SK-N-MC (cell line): ENCODE measurements around the gene ROBO2.

ENCODE experiments used
- EZH2 ChIP-seq: fragments of 200-600 bp; sonication (generic); IDR thresholded peaks from one replicate; pipeline ENCODE4 v1.6.1; 2017; ENCODE audit warnings: antibody characterized with exemption
- FOXP2 ChIP-seq: optimal IDR thresholded peaks from 2 replicates; pipeline ENCODE3; 2011; ENCODE audit warnings: mild to moderate bottlenecking, moderate library complexity; ENCODE audit not compliant: insufficient read depth; ENCODE audit errors: extremely low read length, control extremely low read depth
- POLR2AphosphoS5 ChIP-seq: IDR thresholded peaks from 2 replicates; pipeline ENCODE4 v1.6.1; 2012; ENCODE audit warnings: mild to moderate bottlenecking, low read depth, low read length, borderline replicate concordance

DNA sequence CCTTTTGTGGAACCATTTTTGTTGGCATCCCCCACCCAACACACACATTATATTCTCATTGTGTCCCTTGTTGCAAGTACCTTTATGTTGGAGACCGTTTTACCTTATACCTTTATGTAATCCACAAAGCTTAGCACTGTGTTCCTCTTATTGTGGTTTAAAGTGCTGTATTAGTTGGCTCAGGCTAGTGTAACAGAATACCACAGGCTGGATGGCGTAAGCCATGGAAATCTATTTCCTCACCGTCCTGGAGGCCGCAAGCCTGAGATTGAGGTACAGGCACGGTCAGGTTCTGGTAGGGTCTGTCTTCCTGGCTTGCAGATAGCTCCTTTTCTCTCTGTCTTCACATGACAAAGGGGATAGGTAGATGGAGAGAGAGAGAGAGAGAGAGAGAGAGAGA is 302.8 kb downstream of the ROBO2 start:
- TF ChIP-seq POLR2AphosphoS5: no peak
- TF ChIP-seq EZH2: no peak
- TF ChIP-seq FOXP2: no peak
